IMR-90 (cell line): ENCODE results near the gene CTNNA2. TPM values are rescaled to one million over a fixed set of nuclear protein-coding genes. Genes with fewer than 3 reads are reported as not detected.

Experiments used
- ATAC-seq: fragments of 200-7000 bp; cut with Tn5 transposase; 2 replicates; pipeline ENCODE4 v1.9.1; 2020; ENCODE audit warnings: low read depth, mild to moderate bottlenecking, moderate library complexity
- BruUV-seq: library from RNA; stranded (reverse); fragments of 400-500 nt; replicated peaks from 2 replicates; lab custom pipeline; 2021; lab: Mats Ljungman, UMichigan
- CTCF ChIA-PET: fragments of 300-600 bp; formaldehyde crosslinking; extraction: SDS; loops from one replicate; lab custom pipeline; 2021; ENCODE audit warnings: antibody characterized with exemption; lab: Yijun Ruan, JAX
- POLR2A ChIA-PET: fragments of 300-600 bp; sonication (Branson Sonifier 250); formaldehyde crosslinking; loops from one replicate; lab custom pipeline; 2022; ENCODE audit warnings: antibody characterized with exemption; ENCODE audit not compliant: unreplicated experiment; lab: Charles Lee
- DNase-seq: peaks from one replicate; pipeline ENCODE4 v3.0.0; 2013
- H2AFZ ChIP-seq: replicated peaks from 2 replicates; pipeline ENCODE3; 2013; ENCODE audit warnings: low read length, mild to moderate bottlenecking; ENCODE audit not compliant: poor library complexity
- H2AK5ac ChIP-seq: 2 replicates; pipeline ENCODE4 v1.6.1; 2013; ENCODE audit warnings: low read depth, low read length, inconsistent platforms
- H2AK9ac ChIP-seq: replicated peaks from 2 replicates; pipeline ENCODE3; 2013; ENCODE audit warnings: mild to moderate bottlenecking, low read depth, low read length, moderate library complexity; ENCODE audit not compliant: poor library complexity
- H2BK120ac ChIP-seq: 2 replicates; pipeline ENCODE4 v1.6.1; 2013; ENCODE audit warnings: low read depth, low read length, inconsistent platforms
- H2BK15ac ChIP-seq: 3 replicates; pipeline ENCODE4 v1.6.1; 2013; ENCODE audit warnings: low read depth, low read length, inconsistent platforms
- H2BK20ac ChIP-seq: 2 replicates; pipeline ENCODE4 v1.6.1; 2013; ENCODE audit warnings: low read depth, mild to moderate bottlenecking, inconsistent platforms, low read length, moderate library complexity
- H2BK5ac ChIP-seq: 2 replicates; pipeline ENCODE4 v1.6.1; 2013; ENCODE audit warnings: mild to moderate bottlenecking, low read depth, low read length, inconsistent platforms; ENCODE audit not compliant: poor library complexity, severe bottlenecking
- H3K14ac ChIP-seq: replicated peaks from 2 replicates; pipeline ENCODE4 v1.6.1; 2013; ENCODE audit warnings: low read depth, low read length, inconsistent platforms
- H3K18ac ChIP-seq: 2 replicates; pipeline ENCODE4 v1.6.1; 2013; ENCODE audit warnings: low read depth, low read length, control low read depth
- H3K23ac ChIP-seq: 2 replicates; pipeline ENCODE4 v1.6.1; 2013; ENCODE audit warnings: low read depth, low read length, inconsistent platforms
- H3K27ac ChIP-seq: 2 replicates; pipeline ENCODE4 v1.5.1; 2013; ENCODE audit warnings: mild to moderate bottlenecking, control low read depth, low read length; ENCODE audit not compliant: insufficient read depth
- H3K27me3 ChIP-seq: 2 replicates; pipeline ENCODE4 v1.6.1; 2013; ENCODE audit warnings: low read length; ENCODE audit not compliant: control insufficient read depth, insufficient read depth
- H3K36me3 ChIP-seq: 2 replicates; pipeline ENCODE4 v1.6.1; 2013; ENCODE audit warnings: low read length, mixed read lengths; ENCODE audit not compliant: control insufficient read depth, insufficient read depth
- H3K4ac ChIP-seq: 2 replicates; pipeline ENCODE4 v1.6.1; 2013; ENCODE audit warnings: low read depth, low read length, inconsistent platforms
- H3K4me1 ChIP-seq: 2 replicates; pipeline ENCODE4 v1.6.1; 2013; ENCODE audit warnings: low read length, mixed read lengths; ENCODE audit not compliant: control insufficient read depth, insufficient read depth
- H3K4me2 ChIP-seq: 2 replicates; pipeline ENCODE4 v1.6.1; 2013; ENCODE audit warnings: low read depth, mild to moderate bottlenecking, control low read depth, low read length, moderate library complexity
- H3K4me3 ChIP-seq: 2 replicates; pipeline ENCODE4 v1.5.1; 2013; ENCODE audit warnings: low read depth, mild to moderate bottlenecking, control low read depth, low read length, moderate library complexity; ENCODE audit not compliant: insufficient read depth
- H3K56ac ChIP-seq: 2 replicates; pipeline ENCODE4 v1.6.1; 2013; ENCODE audit warnings: low read length, inconsistent platforms; ENCODE audit not compliant: insufficient read depth; ENCODE audit errors: extremely low read depth
- H3K79me1 ChIP-seq, 2 experiments: 2 replicates each; pipeline ENCODE4 v1.6.1; 2013; ENCODE audit warnings: low read length in 2 of 2, inconsistent platforms in 1 of 2, low read depth in 1 of 2
- H3K9ac ChIP-seq: 2 replicates; pipeline ENCODE4 v1.6.1; 2013; ENCODE audit warnings: low read depth, low read length, control low read depth
- H3K9me1 ChIP-seq: 2 replicates; pipeline ENCODE4 v1.6.1; 2013; ENCODE audit warnings: low read length, inconsistent platforms; ENCODE audit not compliant: insufficient read depth
- H3K9me3 ChIP-seq: 2 replicates; pipeline ENCODE4 v1.6.1; 2013; ENCODE audit warnings: low read length; ENCODE audit not compliant: control insufficient read depth, insufficient read depth
- H4K20me1 ChIP-seq: 2 replicates; pipeline ENCODE4 v1.6.1; 2013; ENCODE audit warnings: low read length, inconsistent platforms; ENCODE audit not compliant: insufficient read depth
- H4K5ac ChIP-seq: 2 replicates; pipeline ENCODE4 v1.6.1; 2013; ENCODE audit warnings: mild to moderate bottlenecking, low read depth, low read length, control low read depth
- H4K8ac ChIP-seq, 2 experiments: 2 replicates each; pipeline ENCODE4 v1.6.1; 2013; ENCODE audit warnings: low read depth in 2 of 2, low read length in 2 of 2, control low read depth in 1 of 2, inconsistent platforms in 1 of 2
- H4K91ac ChIP-seq: 2 replicates; pipeline ENCODE4 v1.6.1; 2013; ENCODE audit warnings: low read depth, low read length, inconsistent platforms; ENCODE audit not compliant: insufficient read depth
- CHD1 ChIP-seq: IDR thresholded peaks from 2 replicates; pipeline ENCODE4 v1.6.1; 2012; ENCODE audit warnings: low read depth, low read length, improper control_type of control experiment
- SMC3 ChIP-seq: fragments of 150-350 bp; IDR thresholded peaks from 2 replicates; pipeline ENCODE4 v1.6.1; 2016; ENCODE audit warnings: low read depth, mild to moderate bottlenecking, antibody characterized with exemption, low read length, moderate library complexity
- WGBS, 2 experiments: methylation state at CpG; one replicate each; pipeline versions ENCODE4 v1.1.5 to v1.1.7; 2013; ENCODE audit warnings: missing lambda C conversion rate in 2 of 2; ENCODE audit not compliant: insufficient read length in 1 of 2; ENCODE audit errors: extremely low coverage in 2 of 2; 5-methylcytosine and 5-hydroxymethylcytosine counted together
- dilution Hi-C: fragments of 300-500 bp; cut with HindIII; formaldehyde crosslinking; loops from one replicate; pipeline ENCODE4 v1.14.3; 2018; ENCODE audit warnings: low sequenced_read_pairs; ENCODE audit not compliant: unreplicated experiment
- in situ Hi-C: fragments of 300-500 bp; cut with MboI; formaldehyde crosslinking; loops from 3 replicates; pipeline ENCODE4 v1.14.3; 2019; ENCODE audit warnings: low sequenced_read_pairs, inconsistent platforms, mixed read lengths
- intact Hi-C: fragments of 100-400 bp; cut with micrococcal nuclease; formaldehyde crosslinking; loops from 2 replicates; pipeline ENCODE4 v1.10.0; 2022
- polyA plus RNA-seq, 3 experiments: library from polyadenylated mRNA; depleted of rRNA; stranded (reverse); fragments of >200 nt; gene quantifications; 2 replicates each; pipeline ENCODE4 v1.2.3, GENCODE V29; 2012; ENCODE audit warnings: low replicate concordance in 1 of 3
- total RNA-seq: library from RNA; depleted of rRNA; stranded (reverse); fragments of >200 nt; gene quantifications from 2 replicates; pipeline ENCODE4 v1.2.3, GENCODE V29; 2012

CTNNA2 gene
- total and polyA plus RNA-seq, 2 of the 4 experiments (the other 2 are of a cell fraction) = not detected

- Histone ChIP-seq H3K56ac (no peak overlapping the region), H2AFZ (no peak overlapping the region), H3K79me1 (no peaks in the 10 kb centered on the region), H3K4ac (no peak overlapping the region), H4K8ac (no peak overlapping the region), H3K9ac (no peak overlapping the region), H4K5ac (no peak overlapping the region), H3K9me1 (no peaks in the 10 kb centered on the region; the same call in 1 of the 2 replicates), H2BK15ac (no peak overlapping the region), H3K27ac (no peak overlapping the region), H3K9me3 (no peaks in the 10 kb centered on the region), H4K91ac (no peak overlapping the region), H3K14ac (no peak overlapping the region), H3K4me2 (no peak overlapping the region), H2BK5ac (no peak overlapping the region), H3K36me3 (no peaks in the 10 kb centered on the region), H3K4me1 (no peaks in the 10 kb centered on the region; the same call in 1 of the 2 replicates), H3K27me3 (no peaks in the 10 kb centered on the region), H3K18ac (no peak overlapping the region), H2BK20ac (no peak overlapping the region), H2AK5ac (no peak overlapping the region), H3K4me3 (no peak overlapping the region), H2AK9ac (no peak overlapping the region), H3K23ac (no peak overlapping the region), H2BK120ac (no peak overlapping the region), H4K20me1 (no peaks in the 10 kb centered on the region)
- ChIA-PET CTCF (no interaction called here), POLR2A (no interaction called here)
- BruUV-seq = no TSS peak
- no peak for ATAC-seq
- intact Hi-C loops = no loop called here
- TF ChIP-seq SMC3 (no peak), CHD1 (no peak)
- dilution Hi-C loops = no loop called here
- WGBS, 2 experiments = no CpG with 5 or more reads among the region's 3 CpGs
- in situ Hi-C loops = no loop called here
- no peak for DNase-seq
These were observed 468.5 kb downstream of the CTNNA2 start for GRCh38 chr2:79981316-79981715.
